Panc1 (cell line): ENCODE data around the gene TOR2A. TPM values are rescaled to one million over a fixed set of nuclear protein-coding genes. Genes with fewer than 3 reads are reported as not detected.

Source experiments
- ATAC-seq: fragments of 200-7000 bp; cut with Tn5 transposase; 2 replicates; pipeline ENCODE4 v1.9.1; 2020; ENCODE audit warnings: mild to moderate bottlenecking, moderate library complexity
- BruUV-seq: library from RNA; stranded (reverse); fragments of 400-500 nt; replicated peaks from 2 replicates; lab custom pipeline; 2021; lab: Mats Ljungman, UMichigan
- CTCF ChIA-PET: fragments of 300-600 bp; sonication (Branson Sonifier 250); formaldehyde crosslinking; loops from one replicate; lab custom pipeline; 2022; ENCODE audit warnings: antibody characterized with exemption; lab: Charles Lee
- POLR2A ChIA-PET: fragments of 300-600 bp; sonication (Branson Sonifier 250); formaldehyde crosslinking; loops from one replicate; lab custom pipeline; 2022; ENCODE audit warnings: antibody characterized with exemption; lab: Charles Lee
- DNase-seq: peaks from one replicate; pipeline ENCODE4 v3.0.0-alpha.2; 2010; ENCODE audit warnings: low read depth, low spot score
- H3K27ac ChIP-seq: 2 replicates; pipeline ENCODE4 v1.5.1; 2011; ENCODE audit warnings: mild to moderate bottlenecking, low read length, inconsistent platforms
- H3K27me3 ChIP-seq: fragments of 200-500 bp; sonication (Bioruptor generic); 2 replicates; pipeline ENCODE4 v1.6.0; 2014; ENCODE audit warnings: low read length, inconsistent platforms; ENCODE audit not compliant: control insufficient read depth, insufficient read depth
- H3K36me3 ChIP-seq: fragments of 200-500 bp; sonication (Bioruptor generic); 2 replicates; pipeline ENCODE4 v1.5.1; 2014; ENCODE audit warnings: inconsistent platforms, mild to moderate bottlenecking, low read length, moderate library complexity; ENCODE audit not compliant: control insufficient read depth, insufficient read depth
- H3K4me1 ChIP-seq: 2 replicates; pipeline ENCODE4 v1.5.1; 2011; ENCODE audit warnings: inconsistent platforms, mild to moderate bottlenecking, low read length, moderate library complexity; ENCODE audit not compliant: control insufficient read depth, insufficient read depth
- H3K4me3 ChIP-seq, 2 experiments: 2 replicates each; pipeline ENCODE4 v1.5.1; 2011 to 2012; ENCODE audit warnings: low read depth in 2 of 2, low read length in 2 of 2, mild to moderate bottlenecking in 2 of 2, inconsistent platforms in 1 of 2, moderate library complexity in 1 of 2
- H3K9me3 ChIP-seq: fragments of 200-500 bp; sonication (Bioruptor generic); 2 replicates; pipeline ENCODE4 v1.5.1; 2014; ENCODE audit warnings: low read depth, mild to moderate bottlenecking, inconsistent platforms, low read length, moderate library complexity; ENCODE audit not compliant: control insufficient read depth, insufficient read depth
- POLR2AphosphoS5 ChIP-seq: IDR thresholded peaks from 2 replicates; pipeline ENCODE4 v1.6.1; 2012; ENCODE audit warnings: mild to moderate bottlenecking, low read depth, low read length, moderate library complexity
- SIN3A ChIP-seq: IDR thresholded peaks from 2 replicates; pipeline ENCODE4 v1.6.1; 2012; ENCODE audit warnings: low read depth, mild to moderate bottlenecking, low read length, moderate library complexity, borderline replicate concordance; ENCODE audit not compliant: insufficient read depth
- TCF7L2 ChIP-seq: IDR thresholded peaks from 2 replicates; pipeline ENCODE4 v1.6.1; 2011; ENCODE audit warnings: mild to moderate bottlenecking, low read depth, low read length, inconsistent platforms
- in situ Hi-C: cut with HindIII; loops from 2 replicates; pipeline ENCODE4 v1.10.0; 2016; ENCODE audit warnings: low sequenced_read_pairs, low pct_unique_long_range_greater_than_20kb
- intact Hi-C: fragments of 100-400 bp; cut with micrococcal nuclease; formaldehyde crosslinking; loops from one replicate; pipeline ENCODE4 v1.10.0; 2022; ENCODE audit not compliant: unreplicated experiment
- total RNA-seq: library from RNA; stranded (reverse); gene quantifications from one replicate; pipeline ENCODE4 v1.2.1, GENCODE V29; 2021; ENCODE audit not compliant: unreplicated experiment
- TF ChIP-seq, protein P1 (sequence below), 2 experiments: IDR thresholded peaks; 2 replicates each; pipeline ENCODE4 v1.6.1; 2011 to 2012; ENCODE audit warnings: low read depth in 2 of 2, control low read depth in 1 of 2, low read length in 1 of 2, mild to moderate bottlenecking in 1 of 2, moderate library complexity in 1 of 2; ENCODE audit not compliant: insufficient read depth in 1 of 2
- TF ChIP-seq, protein P2 (sequence below): fragments of 450-650 bp; IDR thresholded peaks from 2 replicates; pipeline ENCODE4 v1.5.1; 2017; ENCODE audit warnings: mild to moderate bottlenecking

Gene TOR2A
- total RNA-seq, 1 experiment from 2014 or later: 8.2 TPM

DNA sequence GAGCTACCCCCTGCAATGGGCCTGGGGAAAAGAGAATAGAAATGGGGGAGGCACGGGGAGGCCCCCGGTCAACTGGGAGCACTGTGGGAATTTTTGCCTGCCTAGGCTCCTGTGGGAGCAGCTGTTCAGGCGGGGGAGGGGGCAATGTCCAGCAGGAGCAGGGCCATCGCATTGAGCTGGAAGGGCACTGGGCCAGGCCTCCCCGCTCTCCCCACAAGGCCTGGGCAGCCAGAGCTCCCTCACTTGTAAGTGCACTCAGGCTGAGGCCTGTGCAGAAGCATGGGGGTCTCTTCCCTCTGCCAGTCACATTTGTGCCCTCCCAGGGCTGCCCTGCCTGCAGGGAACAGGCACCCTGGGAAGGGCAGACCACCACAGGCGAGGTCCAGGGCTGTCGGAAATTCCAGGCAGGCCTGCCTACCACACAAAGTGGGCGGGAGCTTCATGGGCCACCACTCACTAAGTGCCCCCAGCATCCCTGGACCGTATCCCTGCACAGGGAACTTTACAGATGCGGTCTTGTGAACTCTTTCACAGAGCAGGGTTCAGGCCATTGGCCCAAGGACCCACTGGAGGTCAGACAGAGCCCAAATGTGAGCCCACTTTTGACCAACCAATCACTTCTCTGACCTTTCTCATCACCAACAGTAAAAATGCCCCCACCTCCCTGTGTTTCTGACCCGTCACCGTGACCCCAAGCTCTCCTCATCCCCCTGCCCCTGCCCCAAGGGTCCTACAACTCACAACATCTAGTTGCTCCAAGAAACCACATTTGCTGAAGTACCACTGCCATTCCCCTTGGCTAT is 29.3 kb downstream of the TOR2A start:
- no TSS peak for BruUV-seq
- H3K36me3 ChIP-seq: no peaks in the 10 kb centered on the region
- H3K4me1 ChIP-seq: no peaks in the 10 kb centered on the region; the same call in 1 of the 2 replicates
- H3K27me3 ChIP-seq: no peaks in the 10 kb centered on the region
- TF ChIP-seq SIN3A (no peak), TCF7L2 (no peak), POLR2AphosphoS5 (no peak)
- TF ChIP-seq, protein P1, sequence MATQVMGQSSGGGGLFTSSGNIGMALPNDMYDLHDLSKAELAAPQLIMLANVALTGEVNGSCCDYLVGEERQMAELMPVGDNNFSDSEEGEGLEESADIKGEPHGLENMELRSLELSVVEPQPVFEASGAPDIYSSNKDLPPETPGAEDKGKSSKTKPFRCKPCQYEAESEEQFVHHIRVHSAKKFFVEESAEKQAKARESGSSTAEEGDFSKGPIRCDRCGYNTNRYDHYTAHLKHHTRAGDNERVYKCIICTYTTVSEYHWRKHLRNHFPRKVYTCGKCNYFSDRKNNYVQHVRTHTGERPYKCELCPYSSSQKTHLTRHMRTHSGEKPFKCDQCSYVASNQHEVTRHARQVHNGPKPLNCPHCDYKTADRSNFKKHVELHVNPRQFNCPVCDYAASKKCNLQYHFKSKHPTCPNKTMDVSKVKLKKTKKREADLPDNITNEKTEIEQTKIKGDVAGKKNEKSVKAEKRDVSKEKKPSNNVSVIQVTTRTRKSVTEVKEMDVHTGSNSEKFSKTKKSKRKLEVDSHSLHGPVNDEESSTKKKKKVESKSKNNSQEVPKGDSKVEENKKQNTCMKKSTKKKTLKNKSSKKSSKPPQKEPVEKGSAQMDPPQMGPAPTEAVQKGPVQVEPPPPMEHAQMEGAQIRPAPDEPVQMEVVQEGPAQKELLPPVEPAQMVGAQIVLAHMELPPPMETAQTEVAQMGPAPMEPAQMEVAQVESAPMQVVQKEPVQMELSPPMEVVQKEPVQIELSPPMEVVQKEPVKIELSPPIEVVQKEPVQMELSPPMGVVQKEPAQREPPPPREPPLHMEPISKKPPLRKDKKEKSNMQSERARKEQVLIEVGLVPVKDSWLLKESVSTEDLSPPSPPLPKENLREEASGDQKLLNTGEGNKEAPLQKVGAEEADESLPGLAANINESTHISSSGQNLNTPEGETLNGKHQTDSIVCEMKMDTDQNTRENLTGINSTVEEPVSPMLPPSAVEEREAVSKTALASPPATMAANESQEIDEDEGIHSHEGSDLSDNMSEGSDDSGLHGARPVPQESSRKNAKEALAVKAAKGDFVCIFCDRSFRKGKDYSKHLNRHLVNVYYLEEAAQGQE (IDR thresholded peaks at IDR 0.05; ENCODE audit: insufficient read depth in 1 of 2, low read depth in 2 of 2, low read length in 1 of 2): no peak
- CTCF ChIA-PET: no interaction called here
- POLR2A ChIA-PET: no interaction called here
- intact Hi-C loops (no loop called here), in situ Hi-C loops (no loop called here)
- DNase-seq (no peak), ATAC-seq (no peak)
- H3K9me3 ChIP-seq: no peaks in the 10 kb centered on the region
- no peak overlapping the region for H3K4me3 ChIP-seq
- no peak overlapping the region for H3K27ac ChIP-seq

DNA sequence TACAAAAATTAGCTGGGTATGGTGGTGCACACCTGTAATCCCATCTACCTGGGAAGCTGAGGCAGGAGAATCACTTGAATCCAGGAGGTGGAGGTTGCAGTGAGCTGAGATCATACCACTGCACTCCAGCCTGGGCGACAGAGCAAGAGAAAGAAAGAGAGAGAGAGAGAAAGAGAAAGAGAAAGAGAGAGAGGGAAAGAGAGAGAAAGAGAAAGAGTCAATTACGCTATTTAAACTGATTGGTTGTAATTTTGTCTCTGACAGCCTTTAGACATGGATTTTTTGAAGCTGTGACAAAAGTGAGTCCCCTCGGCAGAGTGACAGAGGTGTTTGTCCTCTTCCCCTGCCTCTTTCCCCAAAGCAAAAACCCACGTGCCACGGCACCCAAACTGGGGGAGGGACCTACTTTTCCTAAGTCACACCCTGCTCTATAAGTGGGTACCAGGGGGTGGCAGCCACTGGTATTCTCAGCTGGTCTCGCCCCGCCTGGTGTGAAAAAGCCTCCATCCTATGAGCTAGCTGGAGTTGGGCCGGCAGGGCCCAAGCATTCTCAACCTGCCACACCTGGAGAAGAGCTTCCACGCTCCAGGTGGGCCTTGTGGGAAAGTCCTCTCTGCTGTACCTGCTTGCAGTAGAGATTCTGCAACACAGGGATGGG is 31.7 kb downstream of the TOR2A start:
- ChIA-PET POLR2A (no interaction called here), CTCF (no interaction called here)
- Histone ChIP-seq H3K4me3 (no peak overlapping the region), H3K36me3 (no peaks in the 10 kb centered on the region), H3K9me3 (no peaks in the 10 kb centered on the region), H3K27ac (no peak overlapping the region), H3K4me1 (no peaks in the 10 kb centered on the region; the same call in 1 of the 2 replicates), H3K27me3 (no peaks in the 10 kb centered on the region)
- DNase-seq (no peak), ATAC-seq (no peak)
- in situ Hi-C loops (no loop called here), intact Hi-C loops (no loop called here)
- BruUV-seq: no TSS peak
- TF ChIP-seq SIN3A (no peak), POLR2AphosphoS5 (no peak), TCF7L2 (no peak)
- TF ChIP-seq, protein P2, sequence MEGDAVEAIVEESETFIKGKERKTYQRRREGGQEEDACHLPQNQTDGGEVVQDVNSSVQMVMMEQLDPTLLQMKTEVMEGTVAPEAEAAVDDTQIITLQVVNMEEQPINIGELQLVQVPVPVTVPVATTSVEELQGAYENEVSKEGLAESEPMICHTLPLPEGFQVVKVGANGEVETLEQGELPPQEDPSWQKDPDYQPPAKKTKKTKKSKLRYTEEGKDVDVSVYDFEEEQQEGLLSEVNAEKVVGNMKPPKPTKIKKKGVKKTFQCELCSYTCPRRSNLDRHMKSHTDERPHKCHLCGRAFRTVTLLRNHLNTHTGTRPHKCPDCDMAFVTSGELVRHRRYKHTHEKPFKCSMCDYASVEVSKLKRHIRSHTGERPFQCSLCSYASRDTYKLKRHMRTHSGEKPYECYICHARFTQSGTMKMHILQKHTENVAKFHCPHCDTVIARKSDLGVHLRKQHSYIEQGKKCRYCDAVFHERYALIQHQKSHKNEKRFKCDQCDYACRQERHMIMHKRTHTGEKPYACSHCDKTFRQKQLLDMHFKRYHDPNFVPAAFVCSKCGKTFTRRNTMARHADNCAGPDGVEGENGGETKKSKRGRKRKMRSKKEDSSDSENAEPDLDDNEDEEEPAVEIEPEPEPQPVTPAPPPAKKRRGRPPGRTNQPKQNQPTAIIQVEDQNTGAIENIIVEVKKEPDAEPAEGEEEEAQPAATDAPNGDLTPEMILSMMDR: no peak
- TF ChIP-seq, protein P1 (IDR thresholded peaks at IDR 0.05; ENCODE audit: insufficient read depth in 1 of 2, low read depth in 2 of 2, low read length in 1 of 2): no peak
